Measurements from ENCODE around the gene BORCS5.

DNA sequence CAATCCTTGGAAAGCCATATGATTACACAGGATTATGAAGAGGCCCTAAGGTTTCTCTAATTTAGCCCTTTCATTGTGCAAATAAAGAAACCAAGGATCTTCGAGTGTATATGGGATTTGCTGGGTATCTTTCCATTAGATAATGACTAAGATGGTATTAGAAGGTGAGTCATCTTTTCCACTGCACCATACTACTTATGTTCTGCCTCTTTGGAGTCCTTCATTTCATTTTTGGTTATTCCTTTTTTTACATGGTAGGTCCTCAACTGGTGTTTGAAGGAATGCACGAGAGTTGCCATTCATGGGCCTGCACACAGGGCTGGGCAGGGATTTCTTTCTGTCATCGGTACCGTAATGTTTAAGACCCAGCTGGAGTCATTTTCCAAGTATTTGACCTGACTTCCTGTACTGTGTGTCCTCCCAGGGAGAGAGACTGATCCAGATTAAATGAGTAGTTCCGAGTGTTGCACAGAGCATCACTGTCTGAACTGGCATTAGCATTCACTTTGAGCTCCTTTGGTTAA, 85.7 kb downstream of the BORCS5 start:
- TF ChIP-seq CTCF (IDR thresholded peaks at IDR 0.05; ENCODE audit: insufficient read depth, low read length, poor library complexity, severe bottlenecking): no peak
- no peak for TF ChIP-seq EZH2phosphoT487 (conservative IDR thresholded peaks at IDR 0.05; ENCODE audit: low read length)
